MM.1S (cell line): ENCODE measurements around the gene TMOD1.

ENCODE experiments used
- DNase-seq: peaks from one replicate; pipeline ENCODE4 v3.0.0-alpha.2; 2015
- H2AFZ ChIP-seq: fragments of 300-600 bp; sonication (generic); 2 replicates; pipeline ENCODE4 v1.6.0; 2016; ENCODE audit warnings: antibody characterized with exemption, low read length
- H3F3A ChIP-seq: fragments of 300-600 bp; sonication (generic); 2 replicates; pipeline ENCODE4 v1.6.1; 2016; ENCODE audit warnings: mild to moderate bottlenecking, antibody characterized with exemption, low read length, moderate library complexity, mixed read lengths; ENCODE audit not compliant: insufficient read depth
- H3K27ac ChIP-seq: fragments of 300-600 bp; sonication (generic); 2 replicates; pipeline ENCODE4 v1.5.1; 2016; ENCODE audit warnings: mild to moderate bottlenecking, low read length
- H3K27me3 ChIP-seq: fragments of 300-600 bp; sonication (generic); replicated peaks from 2 replicates; pipeline ENCODE4 v1.6.0; 2016; ENCODE audit warnings: low read length; ENCODE audit not compliant: insufficient read depth
- H3K36me3 ChIP-seq: fragments of 300-600 bp; sonication (generic); replicated peaks from 2 replicates; pipeline ENCODE4 v1.6.1; 2016; ENCODE audit warnings: mild to moderate bottlenecking, low read length, mixed read lengths; ENCODE audit not compliant: insufficient read depth
- H3K4me1 ChIP-seq: fragments of 300-600 bp; sonication (generic); 2 replicates; pipeline ENCODE4 v1.6.1; 2016; ENCODE audit warnings: low read length, mixed read lengths
- H3K4me2 ChIP-seq: fragments of 300-600 bp; sonication (generic); 2 replicates; pipeline ENCODE4 v1.6.0; 2016; ENCODE audit warnings: low read depth, low read length
- H3K4me3 ChIP-seq: fragments of 300-600 bp; sonication (generic); 2 replicates; pipeline ENCODE4 v1.5.1; 2016; ENCODE audit warnings: low read length, mixed read lengths
- H3K79me2 ChIP-seq: fragments of 300-600 bp; sonication (generic); 2 replicates; pipeline ENCODE4 v1.6.1; 2016; ENCODE audit warnings: mixed run types, low read length, mixed read lengths
- H3K9ac ChIP-seq: fragments of 300-600 bp; sonication (generic); 2 replicates; pipeline ENCODE4 v1.6.1; 2016; ENCODE audit warnings: low read length, mixed read lengths
- H3K9me2 ChIP-seq: fragments of 300-600 bp; sonication (generic); replicated peaks from 2 replicates; pipeline ENCODE4 v1.6.1; 2016; ENCODE audit warnings: mild to moderate bottlenecking, low read length, mixed read lengths; ENCODE audit not compliant: insufficient read depth
- H3K9me3 ChIP-seq: fragments of 300-600 bp; sonication (generic); replicated peaks from 2 replicates; pipeline ENCODE4 v1.6.1; 2016; ENCODE audit warnings: mild to moderate bottlenecking, low read length, mixed read lengths; ENCODE audit not compliant: insufficient read depth
- H4K20me1 ChIP-seq: fragments of 300-600 bp; sonication (generic); 2 replicates; pipeline ENCODE4 v1.6.1; 2016; ENCODE audit warnings: mild to moderate bottlenecking, low read length, moderate library complexity, mixed read lengths; ENCODE audit not compliant: insufficient read depth
- EZH2 ChIP-seq: fragments of 300-600 bp; sonication (generic); optimal IDR thresholded peaks from 2 replicates; pipeline ENCODE3; 2017; ENCODE audit warnings: low read depth, mild to moderate bottlenecking, antibody characterized with exemption, low read length, mixed read lengths
- EZH2phosphoT487 ChIP-seq: fragments of 300-600 bp; sonication (generic); IDR thresholded peaks from 2 replicates; pipeline ENCODE4 v1.6.1; 2018; ENCODE audit warnings: antibody characterized with exemption, low read length
- TF ChIP-seq, protein P1 (sequence below): fragments of 300-600 bp; sonication (generic); IDR thresholded peaks from 2 replicates; pipeline ENCODE4 v1.5.1; 2016; ENCODE audit warnings: antibody characterized with exemption, low read length, mixed read lengths

Gene TMOD1

DNA sequence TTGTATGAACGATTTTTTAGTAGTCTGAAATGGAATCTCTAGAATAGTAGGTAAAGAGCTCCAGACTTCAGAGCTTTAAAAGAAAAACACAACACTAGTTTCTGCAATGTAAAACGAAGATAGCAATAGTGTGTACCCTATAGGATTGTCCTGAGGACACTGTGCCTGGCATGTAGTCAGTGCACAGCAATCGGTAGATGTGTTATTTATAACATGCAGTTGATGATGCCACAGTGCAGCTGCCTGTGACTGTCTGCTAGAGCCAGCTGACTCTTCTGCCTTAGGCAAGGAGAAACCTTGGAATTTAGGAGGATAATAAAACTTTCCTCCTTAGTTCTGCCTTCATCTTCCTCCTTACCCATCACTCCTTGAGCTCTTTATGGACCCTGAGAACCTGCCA, 27.7 kb upstream of the TMOD1 start:
- no peak overlapping the region for H2AFZ ChIP-seq
- DNase-seq = no peak
- H3F3A ChIP-seq = peaks cover 12% of the 10 kb centered on the region
- no peaks in the 10 kb centered on the region for H3K9me2 ChIP-seq
- no peaks in the 10 kb centered on the region for H3K36me3 ChIP-seq
- H3K9ac ChIP-seq = no peak overlapping the region
- H3K4me2 ChIP-seq = no peak overlapping the region
- no peaks in the 10 kb centered on the region for H3K79me2 ChIP-seq
- no peaks in the 10 kb centered on the region for H3K27me3 ChIP-seq
- H4K20me1 ChIP-seq = no peaks in the 10 kb centered on the region
- TF ChIP-seq, protein P1, sequence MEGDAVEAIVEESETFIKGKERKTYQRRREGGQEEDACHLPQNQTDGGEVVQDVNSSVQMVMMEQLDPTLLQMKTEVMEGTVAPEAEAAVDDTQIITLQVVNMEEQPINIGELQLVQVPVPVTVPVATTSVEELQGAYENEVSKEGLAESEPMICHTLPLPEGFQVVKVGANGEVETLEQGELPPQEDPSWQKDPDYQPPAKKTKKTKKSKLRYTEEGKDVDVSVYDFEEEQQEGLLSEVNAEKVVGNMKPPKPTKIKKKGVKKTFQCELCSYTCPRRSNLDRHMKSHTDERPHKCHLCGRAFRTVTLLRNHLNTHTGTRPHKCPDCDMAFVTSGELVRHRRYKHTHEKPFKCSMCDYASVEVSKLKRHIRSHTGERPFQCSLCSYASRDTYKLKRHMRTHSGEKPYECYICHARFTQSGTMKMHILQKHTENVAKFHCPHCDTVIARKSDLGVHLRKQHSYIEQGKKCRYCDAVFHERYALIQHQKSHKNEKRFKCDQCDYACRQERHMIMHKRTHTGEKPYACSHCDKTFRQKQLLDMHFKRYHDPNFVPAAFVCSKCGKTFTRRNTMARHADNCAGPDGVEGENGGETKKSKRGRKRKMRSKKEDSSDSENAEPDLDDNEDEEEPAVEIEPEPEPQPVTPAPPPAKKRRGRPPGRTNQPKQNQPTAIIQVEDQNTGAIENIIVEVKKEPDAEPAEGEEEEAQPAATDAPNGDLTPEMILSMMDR = no peak
- no peak for TF ChIP-seq EZH2phosphoT487
- TF ChIP-seq EZH2 = no peak
- H3K4me3 ChIP-seq = no peak overlapping the region
- H3K27ac ChIP-seq = no peak overlapping the region
- H3K9me3 ChIP-seq = no peaks in the 10 kb centered on the region
- H3K4me1 ChIP-seq = peaks cover 18% of the 10 kb centered on the region

DNA sequence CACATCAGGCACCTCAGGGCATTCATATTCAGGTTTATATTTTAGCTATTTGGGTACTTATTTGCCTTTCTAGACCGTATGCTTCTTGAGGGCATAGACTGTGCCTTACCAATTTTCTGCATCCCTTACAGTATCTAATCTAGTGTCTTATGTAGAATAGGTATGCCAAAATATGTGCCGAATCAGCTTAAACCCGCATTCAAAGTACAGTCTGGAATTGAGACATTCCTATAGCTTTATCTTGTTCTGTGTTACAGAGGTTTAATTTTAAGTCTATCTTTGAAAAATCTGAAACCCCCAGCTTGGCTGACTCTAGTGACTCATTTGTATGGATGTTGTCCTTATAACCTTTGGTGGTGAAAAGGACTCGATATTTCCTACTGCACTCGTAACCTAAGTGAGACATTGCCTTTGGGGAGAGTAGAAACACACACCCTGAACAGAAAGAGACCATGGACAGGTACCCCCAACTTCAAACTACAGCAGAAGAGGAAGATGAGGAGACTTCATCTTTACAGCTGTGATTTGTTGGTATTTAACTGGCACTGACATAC, 27.0 kb upstream of the TMOD1 start:
- no peaks in the 10 kb centered on the region for H3K9me2 ChIP-seq
- no peak overlapping the region for H3K27ac ChIP-seq
- H3K36me3 ChIP-seq = no peaks in the 10 kb centered on the region
- H3K4me1 ChIP-seq = peaks cover 11% of the 10 kb centered on the region
- no peak for DNase-seq
- H4K20me1 ChIP-seq = no peaks in the 10 kb centered on the region
- no peak overlapping the region for H3K4me2 ChIP-seq
- no peaks in the 10 kb centered on the region for H3K9me3 ChIP-seq
- H3K9ac ChIP-seq = no peak overlapping the region
- H3F3A ChIP-seq = peaks cover 5% of the 10 kb centered on the region; the same call in 1 of the 2 replicates
- no peaks in the 10 kb centered on the region for H3K79me2 ChIP-seq
- TF ChIP-seq, protein P1 = no peak
- TF ChIP-seq EZH2 = no peak
- TF ChIP-seq EZH2phosphoT487 = no peak
- no peaks in the 10 kb centered on the region for H3K27me3 ChIP-seq
- no peak overlapping the region for H2AFZ ChIP-seq
- no peak overlapping the region for H3K4me3 ChIP-seq

DNA sequence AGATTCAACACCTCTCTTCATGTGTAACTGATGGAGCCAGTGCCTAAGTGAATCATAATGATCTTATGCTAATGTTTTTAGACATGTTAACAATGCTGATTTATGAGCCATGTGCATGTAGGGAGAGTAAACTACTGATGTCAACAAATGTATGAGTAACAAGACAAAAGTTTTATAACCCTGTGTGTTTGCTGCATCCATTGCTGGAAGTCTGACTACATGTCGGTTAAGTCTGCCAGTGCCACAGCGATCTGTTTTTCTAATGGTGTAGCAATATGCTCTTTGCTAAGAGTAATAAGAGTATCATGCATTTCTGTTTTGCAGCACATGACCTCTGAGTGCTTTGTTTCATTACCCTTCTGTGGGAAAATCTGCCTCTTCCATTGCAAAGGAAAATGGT, 26.4 kb upstream of the TMOD1 start:
- Histone ChIP-seq H4K20me1 (no peaks in the 10 kb centered on the region), H3K36me3 (no peaks in the 10 kb centered on the region), H3K9me2 (no peaks in the 10 kb centered on the region), H3F3A (no peaks in the 10 kb centered on the region), H3K9ac (no peak overlapping the region), H3K4me3 (no peak overlapping the region), H3K4me1 (peaks cover 5% of the 10 kb centered on the region), H3K27ac (no peak overlapping the region), H3K9me3 (no peaks in the 10 kb centered on the region), H3K4me2 (no peak overlapping the region), H2AFZ (no peak overlapping the region), H3K79me2 (no peaks in the 10 kb centered on the region), H3K27me3 (no peaks in the 10 kb centered on the region)
- DNase-seq = no peak
- TF ChIP-seq EZH2 = no peak
- TF ChIP-seq, protein P1 = no peak
- no peak for TF ChIP-seq EZH2phosphoT487
